EH (cell line): ENCODE results near the gene ATG13.
A peak's percentile ranks its signal among the peaks of the same experiment; 100 is the strongest.

Experiments used
- DNase-seq: peaks from one replicate; pipeline ENCODE4 v3.0.0-alpha.2; 2015; ENCODE audit warnings: low read depth

Gene ATG13

GRCh38 chr11:46676436-46677158, 59.2 kb downstream of the ATG13 start:
- no peak for DNase-seq

DNA sequence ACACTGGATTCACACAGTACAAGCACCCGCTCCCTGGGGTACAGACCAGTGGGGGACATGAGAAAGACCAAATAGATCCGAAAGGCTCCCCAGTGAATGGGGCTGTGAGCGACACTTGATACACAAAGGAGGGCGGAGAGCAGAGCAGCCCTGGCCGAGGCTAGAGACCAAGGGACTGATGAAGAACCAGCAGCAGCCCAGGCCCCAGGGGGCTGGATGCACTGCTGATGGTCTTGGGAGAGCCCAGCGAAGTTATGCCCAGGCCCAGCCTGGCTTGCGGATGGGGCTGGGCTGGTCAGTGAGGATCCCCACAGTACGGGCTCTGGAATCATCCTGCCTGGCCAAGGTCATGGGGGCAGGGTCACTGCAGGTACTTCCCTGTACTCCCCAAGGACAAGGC, 59.8 kb downstream of the ATG13 start:
- no peak for DNase-seq

GRCh38 chr11:46677991-46678740, 60.8 kb downstream of the ATG13 start:
- no peak for DNase-seq

DNA sequence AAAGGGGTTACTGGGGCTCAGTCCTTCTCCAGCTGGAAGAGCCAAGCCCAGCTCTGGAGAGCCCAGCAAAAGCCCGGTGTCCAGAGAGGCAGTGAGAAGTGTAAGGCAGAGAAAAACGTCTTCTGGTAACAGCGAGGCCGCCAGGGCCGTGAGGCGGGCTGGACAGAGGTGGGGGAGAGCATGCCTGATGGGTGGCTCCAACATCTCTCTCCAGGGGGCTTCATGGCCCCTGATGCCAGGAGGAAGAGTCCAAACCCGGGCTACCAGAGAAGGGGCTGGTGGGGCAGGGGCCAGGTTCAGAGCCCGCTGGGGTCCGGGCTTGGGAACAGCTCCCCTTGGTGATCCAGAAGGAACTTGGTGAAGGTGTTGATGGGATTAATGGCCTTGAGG, 61.4 kb downstream of the ATG13 start:
- no peak for DNase-seq

GRCh38 chr11:46679241-46680163, 62.1 kb downstream of the ATG13 start:
- no peak for DNase-seq

GRCh38 chr11:46680164-46680760, 62.9 kb downstream of the ATG13 start:
- DNase-seq: no peak

- no peak for DNase-seq
These were observed 63.5 kb downstream of the ATG13 start for GRCh38 chr11:46680815-46681214.

DNA sequence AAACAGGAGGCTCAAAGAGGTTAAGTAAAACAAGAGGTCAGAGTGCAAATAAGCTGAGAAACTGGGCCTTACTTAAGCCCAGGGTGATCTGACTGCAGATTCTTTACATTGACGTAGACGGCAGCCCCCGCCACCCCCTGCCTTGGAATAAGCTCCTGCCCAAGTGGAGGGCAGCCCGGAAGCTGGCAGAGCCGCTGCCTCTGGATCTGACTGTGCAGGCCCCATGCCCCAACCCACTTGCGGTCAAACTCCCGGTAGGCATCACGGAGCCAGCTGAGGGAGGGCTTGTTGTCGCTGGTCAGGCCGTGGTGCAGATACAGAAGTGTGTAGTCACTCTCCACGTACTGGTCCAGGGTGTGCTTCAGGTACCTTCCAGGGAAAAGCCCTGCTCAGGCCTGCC, 64.5 kb downstream of the ATG13 start:
- DNase-seq: no peak

DNA sequence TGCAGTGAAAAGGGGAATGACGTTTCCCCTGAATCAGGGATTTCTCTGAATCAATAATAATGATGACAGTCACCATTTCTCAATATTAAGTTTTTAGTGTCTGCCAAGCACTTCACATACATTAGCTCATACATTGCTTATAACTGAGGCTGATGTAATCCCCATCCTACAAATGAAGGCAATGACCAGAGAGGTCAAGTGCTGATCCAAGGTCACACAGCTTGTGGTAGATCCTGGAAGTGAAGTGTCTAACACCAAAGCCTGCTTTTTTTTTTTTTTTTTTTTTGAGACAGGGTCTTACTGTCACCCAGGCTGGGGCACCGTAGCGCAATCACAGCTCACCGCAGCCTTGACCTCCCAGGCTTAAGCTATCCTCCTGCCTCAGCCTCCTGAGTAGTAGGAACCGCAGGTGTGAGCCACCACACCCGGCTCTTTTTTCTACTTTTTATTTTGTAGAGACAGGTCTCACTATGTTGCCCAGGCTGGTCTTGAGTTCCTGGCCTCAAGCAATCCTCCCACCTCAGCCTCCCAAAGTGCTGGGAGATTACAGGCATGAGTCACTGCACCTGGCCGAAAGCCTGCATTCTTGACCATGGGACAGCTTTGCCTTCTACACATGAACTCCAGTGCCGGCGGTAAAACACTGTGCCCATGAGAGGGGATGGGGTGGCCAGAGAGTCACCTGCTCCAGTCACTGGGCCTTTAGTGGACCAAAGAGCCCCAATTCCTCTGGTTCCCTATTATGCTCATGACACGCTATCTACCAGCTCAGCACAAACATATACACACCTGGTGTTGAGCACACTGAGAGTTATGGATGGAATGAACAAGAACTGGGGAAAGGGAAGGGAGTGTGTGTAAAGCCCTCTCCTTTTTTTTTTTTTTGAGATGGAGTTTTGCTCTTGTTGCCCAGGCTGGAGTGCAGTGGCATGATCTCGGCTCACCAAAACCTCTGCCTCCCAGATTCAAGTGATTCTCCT, 65.7 kb downstream of the ATG13 start:
- DNase-seq: peak; percentile 27

- DNase-seq: no peak
These were observed 67.0 kb downstream of the ATG13 start for GRCh38 chr11:46684367-46684766.

- DNase-seq: peak; percentile 50
These were observed 69.8 kb downstream of the ATG13 start for GRCh38 chr11:46686886-46687795.

GRCh38 chr11:46690702-46691101, 73.3 kb downstream of the ATG13 start:
- DNase-seq: no peak

GRCh38 chr11:46692450-46692849, 75.1 kb downstream of the ATG13 start:
- DNase-seq: peak; percentile 20

DNA sequence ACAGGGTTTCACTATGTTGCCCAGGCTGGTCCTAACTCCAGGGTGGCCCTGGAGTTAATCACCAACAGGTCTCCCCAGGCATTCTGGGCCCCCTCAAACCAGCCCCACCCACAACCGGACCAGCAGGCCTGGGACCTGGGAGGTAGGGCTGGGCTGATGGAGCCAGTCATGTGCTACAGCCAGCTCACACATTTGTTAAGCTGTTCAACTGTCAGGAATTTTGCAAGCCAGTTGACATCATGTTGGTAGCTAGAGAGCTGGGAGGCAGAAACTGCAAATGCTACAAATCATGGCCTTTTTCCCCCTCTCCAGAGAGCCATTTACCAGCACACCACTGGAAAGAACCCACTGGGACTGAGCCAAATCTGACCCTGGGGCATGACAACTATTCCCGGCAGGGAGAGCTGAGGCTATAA, 76.3 kb downstream of the ATG13 start:
- DNase-seq: peak; percentile 53

DNA sequence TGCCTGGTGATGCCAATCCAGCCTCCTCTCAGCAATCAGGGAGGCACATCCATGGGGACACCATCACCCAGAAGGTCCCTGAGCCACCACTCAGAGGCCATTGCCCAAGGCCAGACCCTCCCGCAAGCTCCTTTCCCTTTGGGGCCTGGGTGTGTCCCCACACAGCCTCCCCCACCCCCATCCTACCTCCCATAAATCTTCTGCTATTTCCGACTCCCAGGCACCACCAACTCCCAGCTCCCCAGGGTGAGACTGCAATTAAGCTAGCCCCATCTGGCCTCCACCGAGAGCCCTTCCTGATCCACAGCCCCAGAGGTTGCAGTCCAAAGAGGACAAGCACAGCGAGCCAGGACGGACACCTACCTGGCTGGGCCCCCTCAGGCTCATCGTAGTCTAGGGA, 76.7 kb downstream of the ATG13 start:
- no peak for DNase-seq

- no peak for DNase-seq
These were observed 77.3 kb downstream of the ATG13 start for GRCh38 chr11:46694607-46695006.

DNA sequence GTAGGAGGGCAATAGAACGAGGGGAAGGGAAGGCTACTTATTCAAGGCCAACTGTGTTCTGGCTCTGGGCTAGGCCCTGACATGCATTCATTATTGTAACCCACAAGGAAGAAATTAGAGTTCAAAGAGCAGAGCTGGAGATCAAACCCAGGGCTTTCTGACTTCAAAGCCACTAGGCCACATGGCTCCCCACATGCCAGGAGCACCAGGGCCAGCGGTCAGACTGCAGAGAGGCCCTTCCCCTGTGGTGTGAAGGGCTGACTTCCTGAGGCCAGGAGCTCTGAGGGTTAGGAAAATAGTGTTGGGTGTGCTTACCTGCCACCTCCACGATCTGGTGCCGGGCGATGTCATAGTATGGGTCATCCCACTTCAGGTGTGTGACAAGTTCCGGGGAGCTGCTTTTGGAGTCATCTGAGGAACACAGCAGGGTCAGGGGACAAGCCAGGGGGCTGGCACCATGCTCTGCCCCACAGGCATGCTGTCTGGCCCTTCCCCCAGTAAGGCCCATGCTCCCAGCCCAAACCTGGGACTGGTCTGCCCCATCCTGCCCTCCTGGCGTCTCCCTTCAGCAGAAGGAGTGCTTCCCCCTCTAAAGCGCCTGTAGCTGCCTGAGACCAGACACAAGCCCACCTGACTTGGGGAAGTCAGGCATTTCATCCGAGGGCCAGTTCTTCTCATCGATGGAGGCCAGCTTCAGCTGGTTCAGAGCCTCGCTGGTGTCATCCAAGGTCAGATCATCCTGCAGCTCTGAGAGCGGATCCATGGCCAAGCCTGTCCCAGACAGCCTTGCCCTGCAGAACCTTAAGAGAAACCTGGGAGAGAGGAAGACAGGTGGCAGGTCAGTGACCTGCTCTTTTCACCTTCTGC, 78.2 kb downstream of the ATG13 start:
- DNase-seq: no peak

DNA sequence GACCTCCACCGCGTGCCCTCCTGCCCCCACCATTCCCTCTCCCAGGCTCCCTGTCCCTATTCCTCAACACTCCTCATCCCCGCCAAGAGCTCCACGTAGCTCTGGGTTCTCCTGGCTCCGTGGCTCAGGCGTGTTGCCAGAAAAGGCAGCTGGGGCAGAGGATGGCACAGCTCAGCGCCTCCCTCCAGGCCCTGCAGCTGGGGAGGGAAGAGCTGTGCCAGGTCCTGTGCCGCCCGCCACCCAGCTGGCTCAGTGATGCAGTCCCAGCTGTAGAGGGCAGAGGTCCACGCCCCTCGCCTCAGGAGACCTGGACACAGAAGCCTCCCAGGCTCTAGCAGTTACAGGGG, 78.8 kb downstream of the ATG13 start:
- DNase-seq: no peak

DNA sequence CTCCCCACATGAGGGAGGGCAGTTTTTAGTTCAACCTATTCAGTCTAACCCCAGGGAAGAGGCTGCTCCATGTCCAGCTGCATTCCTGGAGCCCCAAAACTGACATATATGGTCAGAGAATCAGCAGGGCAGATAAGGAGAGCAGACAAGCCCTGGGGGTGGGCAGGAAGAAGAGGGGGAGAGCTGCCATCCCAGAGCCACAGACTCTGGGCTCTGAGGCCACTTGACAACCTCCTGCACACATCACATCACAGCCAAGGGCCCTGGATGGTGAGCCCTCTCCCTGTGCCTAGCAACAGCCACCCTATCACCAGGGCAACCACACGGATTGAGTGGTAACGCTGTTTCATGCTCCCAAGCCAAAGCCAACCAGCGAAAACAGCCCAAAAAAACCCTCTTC, 80.0 kb downstream of the ATG13 start:
- DNase-seq: peak; percentile 76
